Stimulated activated CD8-positive, alpha-beta memory T cell treated with anti-CD3 and anti-CD28 coated beads, Interleukin-7, amount 100 ng/mL, for 1 hour (primary cell): ENCODE results near the gene TRIM16.
"Not testable (repeated sequence)": the region's sequence is repeated elsewhere in the genome, so short reads cannot be mapped to it uniquely, and the experiment has no call there.

ENCODE experiments used
- DNase-seq, 2 donors: peaks; one replicate each; pipeline ENCODE4 v3.0.0-alpha.2; 2020; ENCODE audit warnings: low read depth in 2 of 2

The TRIM16 gene

GRCh38 chr17:15658296-15658695 is 25.8 kb downstream of the TRIM16 start:
- no peak for DNase-seq

DNA sequence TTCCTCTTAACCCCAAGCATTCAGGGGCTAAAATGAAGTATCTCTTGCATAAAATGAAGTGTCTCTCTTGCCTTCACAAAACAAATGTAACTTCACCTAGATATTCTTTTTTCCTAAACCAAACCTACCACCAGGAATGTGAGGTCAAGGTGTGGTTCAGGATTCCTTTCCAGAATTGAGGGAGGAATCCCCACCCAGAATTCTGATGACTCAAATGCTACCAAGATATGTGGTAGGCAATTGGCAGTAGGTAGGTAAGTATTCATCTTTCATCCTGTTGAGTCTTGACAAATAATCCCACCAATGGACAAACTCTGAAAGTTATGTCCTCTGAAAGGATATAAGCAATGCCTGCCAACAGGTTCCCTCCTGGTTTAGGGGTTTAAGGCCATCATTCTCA is 26.2 kb downstream of the TRIM16 start:
- DNase-seq, result no peak

- no peak for DNase-seq
Measured at GRCh38 chr17:15654886-15655561, 29.1 kb downstream of the TRIM16 start.

GRCh38 chr17:15654401-15654800 is 29.7 kb downstream of the TRIM16 start:
- not testable (repeated sequence) for DNase-seq

DNA sequence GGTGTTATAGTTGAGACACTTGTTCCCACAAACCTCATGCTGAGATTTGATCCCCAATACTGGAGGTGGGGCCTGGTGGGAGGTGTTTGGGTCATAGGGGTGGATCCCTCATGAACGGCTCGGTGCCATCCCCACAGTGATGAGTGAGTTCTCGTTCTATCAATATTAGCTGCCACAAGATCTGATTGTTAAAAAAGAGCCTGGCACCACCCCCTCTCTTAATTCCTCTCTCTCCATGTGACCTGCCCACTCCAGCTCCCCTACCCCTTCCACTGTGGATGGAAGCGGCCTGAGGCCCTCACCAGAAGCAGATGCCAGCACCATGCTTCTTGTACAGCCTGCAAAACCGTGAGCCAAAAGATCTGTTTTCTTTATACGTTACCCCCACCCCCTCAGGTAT is 31.2 kb downstream of the TRIM16 start:
- DNase-seq, result no peak

DNA sequence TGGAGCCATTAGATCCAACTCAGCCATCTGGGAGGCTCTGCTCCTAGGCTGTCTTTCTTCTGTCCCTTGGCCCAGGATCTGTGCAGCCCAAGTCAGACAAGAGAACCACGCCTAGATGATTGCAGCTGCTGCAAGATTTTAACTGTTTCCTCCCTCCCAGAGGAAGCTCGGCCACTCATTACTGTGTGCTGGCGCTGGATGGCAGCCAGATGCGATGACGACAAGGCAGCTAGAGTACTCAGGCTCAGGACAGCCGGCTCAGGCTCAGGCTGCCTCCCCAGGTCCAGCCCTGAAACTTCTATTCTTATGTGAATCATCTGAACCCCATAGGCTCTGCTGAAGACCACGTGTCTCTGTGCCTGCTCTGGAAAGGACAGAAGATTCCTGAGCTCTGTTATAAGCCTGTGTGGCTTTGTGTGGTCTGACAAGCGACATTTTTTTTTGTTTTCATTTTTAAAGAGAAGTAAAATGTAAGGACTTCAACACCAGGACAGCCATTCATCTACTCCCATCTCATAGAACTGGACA is 32.5 kb downstream of the TRIM16 start:
- no peak for DNase-seq

- DNase-seq, result no peak
Measured at GRCh38 chr17:15650741-15651582, 33.1 kb downstream of the TRIM16 start.

- DNase-seq, result no peak
Measured at GRCh38 chr17:15649861-15650421, 34.2 kb downstream of the TRIM16 start.

- no peak for DNase-seq
Measured at GRCh38 chr17:15648386-15648785, 35.7 kb downstream of the TRIM16 start.

DNA sequence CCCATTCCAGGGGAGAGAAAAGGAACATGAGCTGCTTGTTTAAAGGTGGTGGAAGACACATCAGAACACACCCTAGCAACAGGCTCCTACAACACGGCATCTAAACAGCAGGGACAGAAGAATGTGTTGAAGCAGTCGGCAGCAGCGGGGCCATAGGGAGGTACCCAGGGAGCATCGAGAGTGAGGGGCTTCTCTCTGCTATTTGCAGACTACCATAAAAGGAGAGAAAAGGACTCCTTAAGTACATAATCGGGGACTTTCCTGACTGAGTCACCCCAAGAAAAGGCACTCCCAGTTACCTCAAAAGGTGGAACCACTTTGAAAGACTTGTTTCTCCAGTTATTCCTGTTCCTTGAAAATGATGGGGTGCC is 38.2 kb downstream of the TRIM16 start:
- DNase-seq, result not testable (repeated sequence)

- not testable (repeated sequence) for DNase-seq
Measured at GRCh38 chr17:15645099-15645941, 38.8 kb downstream of the TRIM16 start.

GRCh38 chr17:15642505-15643251 is 41.4 kb downstream of the TRIM16 start:
- DNase-seq, result not testable (repeated sequence)

- DNase-seq, result not testable (repeated sequence)
Measured at GRCh38 chr17:15642014-15642413, 42.1 kb downstream of the TRIM16 start.

DNA sequence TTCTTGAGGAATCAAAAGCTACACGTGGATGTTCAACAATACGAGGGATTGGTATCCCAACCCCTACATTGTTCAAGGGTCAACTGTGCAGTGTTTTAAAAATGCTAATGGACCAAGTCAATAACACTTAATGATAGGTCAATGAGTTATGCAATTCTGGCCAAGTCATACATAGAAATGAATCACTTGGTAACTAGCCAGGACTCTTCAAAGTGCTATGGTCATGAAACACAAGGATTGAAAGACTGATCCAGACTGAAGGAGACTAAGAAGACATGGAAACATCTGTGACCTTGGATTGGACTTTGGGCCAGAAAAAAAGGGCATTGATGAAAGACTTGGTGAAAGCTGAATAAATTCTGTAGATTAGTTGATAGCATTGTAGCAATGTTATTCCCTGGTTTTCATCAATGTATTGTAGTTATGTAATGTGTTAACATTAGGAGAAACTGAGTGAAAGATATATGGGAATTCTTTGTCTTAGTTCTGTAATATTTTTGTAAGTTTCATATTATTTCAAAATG is 53.1 kb downstream of the TRIM16 start:
- DNase-seq, result not testable (repeated sequence)

DNA sequence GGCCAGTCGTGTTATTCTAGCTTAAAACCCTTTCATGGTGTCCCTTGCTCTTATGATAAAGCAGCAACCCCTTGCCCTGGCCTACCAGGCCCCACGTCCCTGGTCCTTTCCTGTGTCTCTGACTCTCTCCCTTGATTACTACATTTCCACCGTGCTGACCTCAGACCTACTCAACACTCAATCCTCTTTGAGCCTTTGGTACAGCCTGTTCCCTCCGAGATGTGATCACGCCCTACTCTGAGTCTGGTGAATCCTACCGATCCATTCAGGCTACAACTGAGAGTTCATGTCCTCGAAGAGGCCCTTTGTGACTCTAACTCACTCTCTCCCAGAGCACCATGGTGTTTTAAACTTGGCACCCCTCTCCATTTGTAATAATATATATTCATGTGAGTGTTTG is 54.1 kb downstream of the TRIM16 start:
- not testable (repeated sequence) for DNase-seq

- DNase-seq, result not testable (repeated sequence)
Measured at GRCh38 chr17:15623661-15624209, 60.4 kb downstream of the TRIM16 start.

DNA sequence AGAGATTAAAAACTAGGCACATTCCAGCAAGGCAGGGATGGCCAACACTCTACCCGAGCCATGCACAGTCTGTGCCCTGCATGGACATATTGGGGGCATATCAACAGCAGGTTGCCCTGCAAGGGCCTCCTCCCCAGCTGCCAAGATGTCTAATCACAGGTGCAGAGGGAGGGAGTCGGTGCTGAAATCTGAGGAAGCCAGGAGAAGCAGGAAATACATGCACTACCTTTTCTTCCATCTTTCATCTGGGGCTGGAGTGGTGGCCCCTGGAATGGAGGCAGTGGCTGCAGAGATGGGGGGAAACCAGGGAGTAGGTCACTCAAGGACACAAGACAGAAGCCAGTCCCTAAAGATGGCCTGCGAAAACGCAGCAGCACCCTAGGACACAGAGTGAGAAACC is 60.9 kb downstream of the TRIM16 start:
- DNase-seq, result not testable (repeated sequence)

DNA sequence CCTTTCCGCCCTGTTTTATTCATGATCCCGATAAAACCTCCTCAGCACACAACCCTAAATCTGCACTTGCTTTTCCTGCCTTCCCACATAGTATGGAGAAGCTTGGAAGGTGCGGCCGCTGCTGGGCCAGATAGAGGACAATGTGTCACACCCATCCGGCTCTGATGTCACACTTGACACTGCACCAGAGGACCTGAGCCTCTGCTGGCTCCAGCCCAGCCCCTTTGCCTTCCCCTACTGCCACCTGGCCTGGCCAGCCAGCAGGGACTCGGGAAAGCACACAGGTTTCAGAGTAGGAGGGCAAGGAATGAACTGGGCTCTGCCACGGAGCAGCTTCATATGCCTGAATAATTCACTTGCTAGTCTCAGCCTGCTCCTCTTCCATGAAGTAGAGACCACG is 62.0 kb downstream of the TRIM16 start:
- DNase-seq, result not testable (repeated sequence)

GRCh38 chr17:15619331-15620058 is 64.6 kb downstream of the TRIM16 start, which contains the start of gene FBXW10B:
TSS of gene FBXW10B (minus strand) at chr17:15619704. CDS start at chr17:15619512, 192 bp downstream.
- DNase-seq, result not testable (repeated sequence)
